ENCODE measurements around the gene MCFD2. TPM values are rescaled to one million over a fixed set of nuclear protein-coding genes. Genes with fewer than 3 reads are reported as not detected.

MCFD2 gene
- polyA plus RNA-seq, 1 experiment = 166 TPM

DNA sequence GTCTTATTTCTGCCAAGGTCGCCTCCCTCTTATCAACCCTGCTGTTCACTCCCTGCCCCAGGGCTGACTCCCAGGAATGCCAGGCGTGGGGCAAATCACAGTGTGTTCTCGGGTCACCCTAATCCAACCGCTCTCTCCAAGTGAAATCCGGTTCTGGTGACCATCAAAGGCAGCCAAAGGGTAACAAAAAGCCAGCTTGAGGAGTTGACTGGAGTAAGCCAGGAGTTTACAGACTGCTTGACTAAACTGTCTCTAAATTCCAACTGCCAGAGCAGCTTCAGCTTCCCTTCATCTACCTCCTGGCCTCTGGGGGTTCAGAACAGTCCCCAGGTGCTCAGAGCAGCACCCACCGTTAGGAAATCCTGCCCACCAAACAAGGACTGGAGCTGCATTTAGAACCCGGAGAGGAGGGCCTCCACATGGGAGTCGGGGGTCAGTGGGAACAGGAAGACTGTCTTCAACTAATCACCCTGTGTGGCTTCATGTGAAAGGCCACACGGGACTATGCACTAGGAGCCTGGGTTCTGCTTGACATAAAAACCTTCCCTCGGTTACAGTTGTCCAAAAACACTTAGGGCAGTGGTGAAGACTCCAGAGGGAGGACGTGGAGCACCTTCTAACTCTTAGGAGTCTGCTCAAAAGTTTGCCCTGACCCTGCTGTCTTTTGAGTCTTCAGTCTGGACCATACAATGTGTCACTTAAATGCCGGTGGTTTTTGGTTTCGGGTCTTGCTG lies 24.2 kb upstream of the MCFD2 start:
- POLR2A ChIA-PET = no interaction called here
- no peak overlapping the region; the same call in 1 of the 2 replicates for H3K4me3 ChIP-seq (ENCODE audit: low read depth, low read length)

DNA sequence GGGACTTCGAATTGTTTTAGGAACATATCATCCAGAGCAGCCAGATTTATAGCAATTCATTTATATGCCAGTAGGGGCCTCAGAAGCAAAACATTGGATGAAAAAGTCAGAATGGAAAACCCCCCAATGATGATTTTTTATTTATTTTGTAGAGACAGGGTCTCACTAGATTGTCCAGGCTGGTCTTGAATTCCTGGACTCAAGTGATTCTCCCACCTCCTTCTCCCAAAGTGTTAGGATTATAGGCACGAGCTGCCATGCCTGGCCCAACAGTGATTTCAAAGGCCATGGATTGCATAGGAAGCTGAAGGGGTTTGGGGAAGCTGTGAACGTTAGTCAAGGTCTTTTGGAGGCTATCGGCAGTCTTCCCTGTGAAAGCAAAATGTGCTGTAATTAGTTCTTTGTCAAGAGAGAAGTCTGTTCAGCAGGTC lies 21.9 kb upstream of the MCFD2 start:
- POLR2A ChIA-PET = interaction anchor here (0.6 kb wide), 1 partner anchor 160 kb away, joined by 3 read pairs; no protein-coding TSS in a partner anchor
- no peak for DNase-seq (ENCODE audit: low read depth)
- TF ChIP-seq, protein P1, sequence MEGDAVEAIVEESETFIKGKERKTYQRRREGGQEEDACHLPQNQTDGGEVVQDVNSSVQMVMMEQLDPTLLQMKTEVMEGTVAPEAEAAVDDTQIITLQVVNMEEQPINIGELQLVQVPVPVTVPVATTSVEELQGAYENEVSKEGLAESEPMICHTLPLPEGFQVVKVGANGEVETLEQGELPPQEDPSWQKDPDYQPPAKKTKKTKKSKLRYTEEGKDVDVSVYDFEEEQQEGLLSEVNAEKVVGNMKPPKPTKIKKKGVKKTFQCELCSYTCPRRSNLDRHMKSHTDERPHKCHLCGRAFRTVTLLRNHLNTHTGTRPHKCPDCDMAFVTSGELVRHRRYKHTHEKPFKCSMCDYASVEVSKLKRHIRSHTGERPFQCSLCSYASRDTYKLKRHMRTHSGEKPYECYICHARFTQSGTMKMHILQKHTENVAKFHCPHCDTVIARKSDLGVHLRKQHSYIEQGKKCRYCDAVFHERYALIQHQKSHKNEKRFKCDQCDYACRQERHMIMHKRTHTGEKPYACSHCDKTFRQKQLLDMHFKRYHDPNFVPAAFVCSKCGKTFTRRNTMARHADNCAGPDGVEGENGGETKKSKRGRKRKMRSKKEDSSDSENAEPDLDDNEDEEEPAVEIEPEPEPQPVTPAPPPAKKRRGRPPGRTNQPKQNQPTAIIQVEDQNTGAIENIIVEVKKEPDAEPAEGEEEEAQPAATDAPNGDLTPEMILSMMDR (IDR thresholded peaks at IDR 0.05; ENCODE audit: insufficient read depth, low read depth, low read length) = peak; percentile 48
- Histone ChIP-seq H3K27me3 (ENCODE audit: control insufficient read depth, insufficient read depth, low read length) (no peaks in the 10 kb centered on the region), H3K4me3 (ENCODE audit: low read depth, low read length) (no peak overlapping the region), H3K36me3 (ENCODE audit: control insufficient read depth, insufficient read depth, low read length) (no peaks in the 10 kb centered on the region)
- CTCF ChIA-PET = interaction anchor here (0.6 to 4.1 kb wide), 10 partner anchors 10 to 386 kb away, joined by 3 to 33 read pairs (median 4); partner anchors contain the start of gene MCFD2

More for the DNA sequence above, 24.2 kb upstream of the MCFD2 start:
- Histone ChIP-seq H3K27me3 (ENCODE audit: control insufficient read depth, insufficient read depth, low read length) (no peaks in the 10 kb centered on the region), H3K36me3 (ENCODE audit: control insufficient read depth, insufficient read depth, low read length) (peaks cover 1% of the 10 kb centered on the region; the same call in 1 of the 2 replicates)
- TF ChIP-seq, protein P1 (IDR thresholded peaks at IDR 0.05; ENCODE audit: insufficient read depth, low read depth, low read length) = no peak
- CTCF ChIA-PET = interaction anchor here (0.8 kb wide), 1 partner anchor 383 kb away, joined by 3 read pairs; no protein-coding TSS in a partner anchor
- DNase-seq (ENCODE audit: low read depth) = no peak

DNA sequence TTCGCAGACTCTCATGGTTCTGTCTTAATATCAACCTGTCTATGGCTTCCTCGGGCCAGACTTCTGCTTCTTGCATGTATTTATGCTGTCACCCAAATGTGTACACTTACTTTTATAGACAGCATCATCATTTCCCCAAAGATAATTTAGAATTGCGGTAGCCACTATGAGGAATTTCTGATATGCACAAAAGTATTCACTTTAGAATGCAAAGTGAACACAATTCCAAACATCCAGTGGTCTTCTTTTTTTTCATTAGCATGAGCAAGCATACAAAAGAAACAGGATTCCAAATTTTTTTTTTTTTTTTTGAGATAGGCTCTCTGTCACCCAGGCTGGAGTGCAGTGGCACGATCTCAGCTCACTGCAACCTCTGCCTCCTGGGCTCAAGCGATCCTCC lies 21.0 kb upstream of the MCFD2 start:
- no peaks in the 10 kb centered on the region for H3K36me3 ChIP-seq (ENCODE audit: control insufficient read depth, insufficient read depth, low read length)
- no peak for DNase-seq (ENCODE audit: low read depth)
- CTCF ChIA-PET = interaction anchor here (0.6 to 4.1 kb wide), 8 partner anchors 12 to 387 kb away, joined by 3 to 33 read pairs (median 4); no protein-coding TSS in a partner anchor
- H3K27me3 ChIP-seq (ENCODE audit: control insufficient read depth, insufficient read depth, low read length) = no peaks in the 10 kb centered on the region
- TF ChIP-seq, protein P1 (IDR thresholded peaks at IDR 0.05; ENCODE audit: insufficient read depth, low read depth, low read length) = no peak
- POLR2A ChIA-PET = interaction anchor here (0.6 kb wide), 1 partner anchor 159 kb away, joined by 3 read pairs; no protein-coding TSS in a partner anchor
- no peak overlapping the region for H3K4me3 ChIP-seq (ENCODE audit: low read depth, low read length)

- TF ChIP-seq, protein P1 (IDR thresholded peaks at IDR 0.05; ENCODE audit: insufficient read depth, low read depth, low read length) = no peak
- Histone ChIP-seq H3K4me3 (ENCODE audit: low read depth, low read length) (no peak overlapping the region), H3K27me3 (ENCODE audit: control insufficient read depth, insufficient read depth, low read length) (no peaks in the 10 kb centered on the region), H3K36me3 (ENCODE audit: control insufficient read depth, insufficient read depth, low read length) (no peaks in the 10 kb centered on the region)
- POLR2A ChIA-PET = no interaction called here
- CTCF ChIA-PET = interaction anchor here (0.8 to 4.1 kb wide), 4 partner anchors 11 to 50 kb away, joined by 3 to 33 read pairs (median 12); no protein-coding TSS in a partner anchor
- DNase-seq (ENCODE audit: low read depth) = no peak
Observed at GRCh38 chr2:46935071-46935470, 19.5 kb upstream of the MCFD2 start.

DNA sequence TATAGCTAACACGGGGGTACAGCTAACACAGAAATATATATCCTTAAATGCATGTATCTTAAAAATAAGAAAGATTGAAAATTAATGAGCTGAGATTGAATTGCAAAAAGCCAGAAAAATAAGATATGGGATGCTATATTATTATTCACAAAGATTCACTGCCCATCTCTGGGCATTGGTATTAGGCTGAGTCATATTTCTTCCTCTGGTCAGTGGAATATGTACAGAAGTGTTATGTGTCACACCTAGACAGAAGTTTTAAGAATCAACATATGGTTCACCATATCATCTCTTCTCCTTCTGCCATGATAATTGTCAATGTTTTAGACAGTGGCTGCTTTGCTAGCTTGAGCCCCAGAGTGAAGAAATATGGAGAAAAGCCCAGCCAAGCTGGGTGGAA lies 14.0 kb upstream of the MCFD2 start:
- Histone ChIP-seq H3K36me3 (ENCODE audit: control insufficient read depth, insufficient read depth, low read length) (no peaks in the 10 kb centered on the region), H3K4me3 (ENCODE audit: low read depth, low read length) (no peak overlapping the region), H3K27me3 (ENCODE audit: control insufficient read depth, insufficient read depth, low read length) (no peaks in the 10 kb centered on the region)
- POLR2A ChIA-PET = no interaction called here
- no peak for DNase-seq (ENCODE audit: low read depth)
- CTCF ChIA-PET = interaction anchor here (0.6 to 5.5 kb wide), 4 partner anchors 9 to 602 kb away, joined by 3 to 43 read pairs (median 4); no protein-coding TSS in a partner anchor
- TF ChIP-seq, protein P1 (IDR thresholded peaks at IDR 0.05; ENCODE audit: insufficient read depth, low read depth, low read length) = no peak

All from BJ (cell line).